NT2/D1 (cell line): Measurements from ENCODE around the gene FUCA1.

Experiments
- SUZ12 ChIP-seq: IDR thresholded peaks from 2 replicates; pipeline ENCODE4 v1.6.1; 2011; ENCODE audit not compliant: insufficient read length, insufficient read depth; ENCODE audit errors: extremely low read depth
- ZNF274 ChIP-seq: IDR thresholded peaks from 2 replicates; pipeline ENCODE4 v1.6.1; 2011; ENCODE audit warnings: mild to moderate bottlenecking, low read depth, low read length

DNA sequence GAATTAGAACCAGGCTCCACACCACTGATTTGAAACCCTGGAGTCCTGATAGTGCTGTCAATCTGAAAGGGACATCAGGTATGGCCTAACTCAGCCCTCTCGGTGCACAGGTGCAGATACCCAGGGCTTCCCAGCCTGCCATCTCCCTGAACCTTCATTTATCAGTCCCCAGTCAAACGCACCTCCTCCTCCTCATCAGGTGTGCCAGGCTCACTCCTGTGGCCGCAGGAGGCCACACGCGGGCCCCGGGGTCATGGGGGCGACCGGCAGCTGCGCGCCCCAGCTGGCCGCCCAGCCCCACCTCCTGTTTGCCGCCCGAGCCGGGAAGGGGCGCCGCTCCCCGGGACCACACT, 572 bp downstream of the FUCA1 start:
- no peak for TF ChIP-seq SUZ12
- no peak for TF ChIP-seq ZNF274
